OCI-M1 (cell line): ENCODE measurements around the gene SNRK.

ENCODE experiments used
- DNase-seq: peaks from one replicate; lab custom pipeline; 2025; lab: John Stamatoyannopoulos, UW

SNRK gene

GRCh38 chr3:43286115-43286840, at the start of gene SNRK:
SNRK (plus strand) TSS chr3:43286540; CDS start chr3:43303204, 16,664 bp downstream.
- DNase-seq, result peak; percentile 84

DNA sequence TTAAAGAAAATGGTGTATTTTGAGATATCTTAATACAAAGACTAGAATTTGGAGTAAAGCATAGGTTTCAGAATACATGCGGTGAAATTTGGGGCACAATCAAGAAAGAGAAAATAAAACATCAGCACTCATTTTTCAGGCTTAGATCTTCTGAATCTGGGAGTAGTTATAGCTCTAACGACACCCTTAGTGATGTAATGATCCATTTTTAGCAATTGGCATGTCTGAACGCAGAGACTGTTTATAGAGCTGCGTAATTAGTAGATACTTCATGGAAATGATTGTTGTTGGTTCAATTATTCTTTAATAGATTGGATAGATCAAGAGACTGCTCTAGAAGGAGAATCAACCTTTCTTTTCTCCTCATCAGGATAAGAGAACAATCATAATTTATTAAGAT, 47.5 kb upstream of the SNRK start:
- DNase-seq, result no peak

DNA sequence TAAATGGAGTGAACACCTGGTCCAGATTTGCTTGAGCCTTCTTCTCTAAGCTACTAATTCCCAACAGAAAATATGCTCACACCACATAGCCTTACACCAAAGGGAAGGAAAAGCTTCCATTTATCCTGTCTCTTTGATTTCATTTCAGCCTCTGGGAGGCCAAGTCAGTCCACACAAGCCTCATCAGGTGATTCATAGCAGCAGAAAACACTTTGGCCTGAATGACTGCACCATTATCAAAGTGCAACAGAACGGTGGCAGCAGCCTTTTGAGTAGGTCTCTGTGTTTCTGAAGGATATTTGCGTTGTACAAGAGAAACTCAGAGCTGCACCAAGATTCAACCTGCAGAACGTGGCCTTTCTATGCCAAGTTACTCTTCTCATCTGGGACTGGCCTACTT, 46.6 kb upstream of the SNRK start:
- no peak for DNase-seq

DNA sequence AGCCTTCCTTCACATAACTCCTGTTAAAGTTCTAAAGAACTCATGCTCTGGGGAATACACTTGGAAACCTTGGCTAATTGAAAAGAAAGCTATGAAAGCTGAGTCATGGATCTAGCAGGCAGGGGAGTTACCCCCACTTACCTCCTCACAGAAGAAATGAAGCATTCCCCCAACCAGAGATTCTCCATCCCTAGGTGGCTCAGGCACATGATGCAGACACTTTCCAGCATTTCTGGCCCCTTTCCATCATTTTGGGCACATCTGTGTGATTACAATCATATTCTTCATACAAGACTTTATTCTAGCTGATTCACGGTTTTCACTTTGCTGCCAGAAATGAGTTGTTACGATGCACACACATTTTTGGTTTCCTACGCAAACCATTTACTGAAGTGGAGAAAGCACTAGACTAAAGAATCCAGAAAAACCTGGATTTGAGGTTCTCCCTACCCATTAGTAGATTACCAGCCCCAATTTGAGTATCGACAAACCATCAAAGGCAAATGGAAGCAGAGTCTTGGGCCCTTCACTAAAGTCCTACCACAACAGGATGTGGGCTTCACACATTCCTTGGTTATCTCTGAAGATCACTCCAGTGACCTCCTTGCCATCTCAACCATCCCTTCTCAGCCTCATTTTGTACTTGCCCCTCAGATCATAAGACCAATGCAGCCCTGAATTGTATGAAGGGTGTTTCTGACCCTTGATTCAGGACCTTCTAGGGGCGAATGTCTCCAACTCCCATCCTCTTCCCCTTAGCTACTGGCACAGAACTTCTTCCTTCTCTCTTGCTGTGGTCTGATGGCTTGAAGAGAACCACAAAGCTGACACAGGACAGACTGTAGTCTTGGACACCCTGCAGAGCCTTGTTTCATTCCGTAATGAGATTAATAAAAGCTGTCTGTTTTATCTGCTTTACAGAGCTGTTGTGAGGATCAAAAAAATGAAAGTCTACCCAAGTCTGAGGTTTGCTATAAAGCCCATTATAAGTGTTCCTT, 42.5 kb upstream of the SNRK start:
- DNase-seq, result no peak

GRCh38 chr3:43244694-43245093, 41.6 kb upstream of the SNRK start:
- no peak for DNase-seq

- DNase-seq, result no peak
Observed at GRCh38 chr3:43246976-43247375, 39.4 kb upstream of the SNRK start.

DNA sequence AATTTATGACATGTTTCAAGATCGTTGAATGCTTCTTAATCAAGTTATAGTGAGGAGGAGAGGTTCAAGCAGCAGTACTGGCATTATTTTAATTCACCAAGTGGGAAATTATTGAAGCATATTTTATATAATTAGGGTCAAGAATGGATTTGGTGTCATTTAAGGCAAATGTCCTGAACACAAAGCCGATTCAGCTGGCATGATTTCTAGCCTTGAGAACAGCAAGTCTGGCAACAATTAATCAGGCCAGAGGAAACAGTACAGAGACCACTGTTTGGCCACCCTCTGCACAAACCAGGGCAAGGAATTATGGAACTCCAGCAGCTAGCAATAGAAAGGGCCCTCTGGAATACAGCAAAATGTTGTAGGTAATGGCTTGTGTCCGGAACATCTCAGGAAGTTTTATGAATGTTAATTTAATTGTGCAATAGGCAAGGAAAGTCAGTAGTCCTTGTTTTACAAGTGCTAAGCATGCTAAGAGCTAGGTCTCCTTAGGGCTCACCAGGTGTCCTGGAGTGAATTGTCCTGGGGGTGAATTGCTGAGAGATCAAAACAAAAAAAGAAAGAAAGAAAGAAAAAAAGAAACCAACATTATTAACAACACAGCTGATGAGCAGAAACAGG, 38.7 kb upstream of the SNRK start:
- DNase-seq, result no peak

- no peak for DNase-seq
Observed at GRCh38 chr3:43248185-43248583, 38.2 kb upstream of the SNRK start.

DNA sequence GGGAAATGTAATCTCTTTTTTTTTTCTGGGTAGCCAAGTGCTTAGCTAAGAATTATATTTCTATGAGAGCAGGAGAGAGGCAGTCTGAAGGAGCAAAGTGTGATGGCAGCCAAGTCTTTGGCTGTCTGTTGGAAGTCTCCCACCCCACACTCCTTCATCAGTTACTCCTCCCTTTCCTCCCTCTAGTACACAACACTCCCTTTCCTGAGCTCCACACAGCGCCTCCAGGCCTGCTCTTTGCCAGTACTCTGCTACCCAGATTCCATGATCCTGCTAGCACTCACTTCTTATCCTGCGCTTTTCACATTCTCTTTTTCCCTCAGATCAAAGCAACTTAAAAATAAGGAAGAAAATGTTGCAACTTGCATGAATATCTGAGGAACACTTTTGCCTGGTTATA, 37.4 kb upstream of the SNRK start:
- no peak for DNase-seq

DNA sequence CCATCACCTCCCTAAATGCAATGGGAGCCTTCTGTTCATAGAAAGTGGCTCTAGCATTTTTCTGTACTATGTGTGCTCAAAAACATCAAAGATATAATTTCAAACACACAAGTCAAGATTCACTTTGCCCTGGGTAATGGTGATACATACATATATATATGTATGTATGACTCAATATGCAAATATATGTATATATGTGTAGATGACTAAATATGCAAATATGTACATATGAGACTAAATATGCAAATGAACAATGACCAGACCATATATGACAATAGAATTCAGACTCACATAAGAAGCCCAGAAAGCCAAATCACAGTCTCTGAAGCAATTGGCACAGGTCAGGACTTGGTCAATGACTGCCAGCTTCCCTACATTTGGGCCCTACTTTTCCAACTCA, 36.9 kb upstream of the SNRK start:
- no peak for DNase-seq

DNA sequence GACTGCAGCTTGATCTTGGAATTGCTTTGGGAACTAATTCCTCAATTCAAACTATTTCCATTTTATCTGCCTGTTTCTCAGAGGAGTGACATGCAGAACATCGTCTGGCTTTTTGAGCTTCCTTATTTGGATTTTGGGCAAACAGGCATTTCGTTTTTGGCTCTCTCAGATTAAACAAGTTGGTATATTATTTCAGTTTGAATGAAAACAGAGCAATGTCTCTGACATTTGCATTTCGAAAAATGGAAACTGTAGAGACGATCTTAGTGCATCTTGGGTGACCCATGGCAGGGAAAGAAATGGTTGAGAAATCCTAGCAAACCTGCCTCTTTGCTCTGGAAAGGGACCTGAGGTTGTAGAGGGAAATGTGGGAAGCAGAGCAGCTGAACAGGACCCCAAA, 33.0 kb upstream of the SNRK start:
- DNase-seq, result no peak

- peak; percentile 79 for DNase-seq
Observed at GRCh38 chr3:43254125-43254524, 32.2 kb upstream of the SNRK start.

GRCh38 chr3:43255662-43256061, 30.7 kb upstream of the SNRK start:
- peak; percentile 60 for DNase-seq

GRCh38 chr3:43256714-43257461, 29.5 kb upstream of the SNRK start:
- peak; percentile 58 for DNase-seq

GRCh38 chr3:43257850-43258249, 28.5 kb upstream of the SNRK start:
- no peak for DNase-seq

DNA sequence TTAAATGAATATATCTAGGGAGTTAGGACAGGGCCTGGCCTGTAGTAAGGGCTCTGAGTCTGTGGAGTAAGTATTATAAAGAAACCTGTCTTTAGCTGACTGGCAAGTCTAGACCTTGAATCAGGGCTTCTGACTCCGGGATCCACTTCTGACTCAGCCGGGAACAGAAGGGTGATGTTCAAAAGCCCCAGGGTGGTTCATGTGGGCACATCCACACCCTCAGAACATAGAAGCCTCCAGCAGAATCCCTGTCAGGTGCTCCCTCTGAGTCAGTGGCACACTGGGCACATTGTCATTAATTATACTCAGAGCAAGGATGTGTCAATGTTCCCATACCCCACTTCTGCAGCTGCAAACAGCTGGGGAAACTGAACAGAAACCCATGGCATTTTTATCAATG, 26.7 kb upstream of the SNRK start:
- DNase-seq, result no peak

DNA sequence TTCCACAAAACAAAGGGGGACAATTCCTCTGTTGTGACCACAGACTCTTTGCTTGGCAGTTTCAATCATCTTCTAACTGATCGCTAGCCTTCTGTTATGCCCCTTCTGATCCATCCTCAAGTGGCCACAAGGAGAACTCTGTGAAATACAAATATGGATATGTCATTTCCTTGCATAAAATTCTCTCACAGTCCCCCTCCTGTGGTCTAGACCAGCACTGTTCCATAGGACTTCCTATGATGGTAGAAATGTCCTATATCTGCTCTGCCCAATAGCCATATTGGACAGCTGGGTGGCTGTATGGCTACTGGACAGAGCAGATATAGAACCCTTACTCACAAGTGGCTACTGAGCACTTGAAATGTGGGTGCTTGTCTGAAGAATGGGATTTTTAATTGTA, 25.9 kb upstream of the SNRK start:
- DNase-seq, result no peak

GRCh38 chr3:43262194-43262593, 24.1 kb upstream of the SNRK start:
- no peak for DNase-seq

DNA sequence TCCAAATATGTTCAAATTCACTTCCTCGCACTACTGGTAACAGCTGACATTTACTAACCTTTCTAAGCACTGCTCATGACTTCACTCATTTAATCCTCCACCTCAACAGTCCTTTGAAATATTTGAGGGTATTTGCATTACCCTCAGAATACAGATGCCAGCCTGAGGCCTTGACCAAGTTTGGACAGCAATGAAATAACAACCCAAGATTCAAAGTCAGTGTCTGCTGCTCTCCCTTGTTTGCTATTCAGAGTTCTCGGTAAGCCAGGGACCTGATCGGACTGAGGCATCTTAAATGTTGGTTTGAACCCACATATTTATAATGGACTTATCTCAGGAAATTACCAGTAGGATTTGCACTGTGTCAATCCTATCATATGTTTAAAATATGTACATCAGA, 19.9 kb upstream of the SNRK start:
- DNase-seq, result no peak

- no peak for DNase-seq
Observed at GRCh38 chr3:43266995-43267394, 19.3 kb upstream of the SNRK start.

DNA sequence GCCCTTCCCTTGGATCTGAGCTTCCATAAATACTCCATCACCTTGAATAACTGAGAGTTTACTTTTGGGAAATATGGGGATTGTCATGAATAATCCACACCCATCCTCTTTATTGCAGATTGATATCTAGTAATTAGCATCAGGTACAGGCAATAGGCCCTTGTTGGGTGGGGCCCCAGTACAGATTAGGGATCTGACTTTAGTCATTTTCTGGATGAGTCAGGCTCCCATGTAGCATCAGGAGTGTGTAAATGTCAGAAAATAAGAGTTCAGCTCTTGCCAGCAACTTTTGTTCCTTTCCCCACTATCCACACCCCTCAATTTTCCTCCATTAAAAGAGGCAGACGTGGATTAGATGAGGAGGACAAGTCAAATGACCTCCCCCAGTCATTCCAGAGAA, 17.7 kb upstream of the SNRK start:
- no peak for DNase-seq

DNA sequence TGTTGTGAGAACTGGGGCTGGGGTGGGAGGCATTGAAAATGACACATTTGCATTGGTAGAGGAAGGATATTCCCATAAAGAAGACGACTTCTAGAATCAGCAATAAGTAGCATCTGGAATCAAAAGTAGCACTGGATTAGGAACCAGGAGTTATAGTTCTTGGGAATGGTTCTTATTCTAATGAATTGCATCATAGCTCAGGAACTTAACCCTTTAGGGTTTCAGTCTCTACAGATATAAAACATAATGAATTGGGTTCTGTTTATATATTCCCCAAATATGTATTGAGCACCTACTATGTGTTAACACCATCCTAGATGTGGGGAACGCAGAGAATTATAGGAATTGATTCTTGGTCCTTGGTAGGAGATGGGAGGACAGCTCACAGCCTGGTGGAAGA, 16.3 kb upstream of the SNRK start:
- no peak for DNase-seq
